PC-3 (cell line): ENCODE data around the gene NLRP1. TPM values are rescaled to one million over a fixed set of nuclear protein-coding genes. Genes with fewer than 3 reads are reported as not detected.

Source experiments
- ATAC-seq: fragments of 200-7000 bp; cut with Tn5 transposase; 2 replicates; pipeline ENCODE4 v1.9.1; 2020; ENCODE audit warnings: mild to moderate bottlenecking, moderate library complexity
- BruUV-seq: library from RNA; stranded (reverse); fragments of 400-500 nt; replicated peaks from 2 replicates; lab custom pipeline; 2021; lab: Mats Ljungman, UMichigan
- CTCF ChIA-PET: fragments of 300-600 bp; sonication (Branson Sonifier 250); formaldehyde crosslinking; loops from one replicate; lab custom pipeline; 2022; ENCODE audit warnings: antibody characterized with exemption; lab: Charles Lee
- POLR2A ChIA-PET: fragments of 300-600 bp; sonication (Branson Sonifier 250); formaldehyde crosslinking; loops from one replicate; lab custom pipeline; 2022; ENCODE audit warnings: antibody characterized with exemption; ENCODE audit not compliant: unreplicated experiment; lab: Charles Lee
- DNase-seq: peaks from one replicate; pipeline ENCODE4 v3.0.0-alpha.2; 2015
- H2AFZ ChIP-seq: fragments of 300-600 bp; sonication (generic); 2 replicates; pipeline ENCODE4 v1.6.0; 2016; ENCODE audit warnings: antibody characterized with exemption, low read length
- H3F3A ChIP-seq: fragments of 300-600 bp; sonication (generic); one replicate; pipeline ENCODE4 v1.6.0; 2017; ENCODE audit warnings: antibody characterized with exemption, low read length, control low read depth, mild to moderate bottlenecking; ENCODE audit not compliant: unreplicated experiment
- H3K27ac ChIP-seq: fragments of 300-600 bp; sonication (generic); 2 replicates; pipeline ENCODE4 v1.5.1; 2016; ENCODE audit warnings: mild to moderate bottlenecking, low read length
- H3K27me3 ChIP-seq: fragments of 300-600 bp; sonication (generic); 2 replicates; pipeline ENCODE4 v1.6.1; 2016; ENCODE audit warnings: low read length, mixed read lengths
- H3K36me3 ChIP-seq: fragments of 300-600 bp; sonication (generic); 2 replicates; pipeline ENCODE4 v1.6.1; 2016; ENCODE audit warnings: low read depth, mixed run types, low read length, mixed read lengths
- H3K4me1 ChIP-seq: fragments of 300-600 bp; sonication (generic); 2 replicates; pipeline ENCODE4 v1.5.1; 2016; ENCODE audit warnings: low read length; ENCODE audit not compliant: insufficient read depth
- H3K4me2 ChIP-seq: fragments of 300-600 bp; sonication (generic); 2 replicates; pipeline ENCODE4 v1.6.0; 2016; ENCODE audit warnings: low read length
- H3K4me3 ChIP-seq: fragments of 300-600 bp; sonication (generic); 2 replicates; pipeline ENCODE4 v1.5.1; 2016; ENCODE audit warnings: mild to moderate bottlenecking, low read length, mixed read lengths
- H3K79me2 ChIP-seq: fragments of 300-600 bp; sonication (generic); 2 replicates; pipeline ENCODE4 v1.6.1; 2017; ENCODE audit warnings: low read length, mixed read lengths
- H3K9ac ChIP-seq: fragments of 300-600 bp; sonication (generic); 2 replicates; pipeline ENCODE4 v1.6.0; 2016; ENCODE audit warnings: mild to moderate bottlenecking, low read length
- H3K9me2 ChIP-seq: fragments of 300-600 bp; sonication (generic); replicated peaks from 2 replicates; pipeline ENCODE4 v1.6.1; 2016; ENCODE audit warnings: mixed run types, low read length, mixed read lengths
- H3K9me3 ChIP-seq: fragments of 300-600 bp; sonication (generic); 2 replicates; pipeline ENCODE4 v1.6.1; 2016; ENCODE audit warnings: low read length, mixed read lengths
- H4K20me1 ChIP-seq: fragments of 300-600 bp; sonication (generic); 2 replicates; pipeline ENCODE4 v1.6.1; 2016; ENCODE audit warnings: low read length, mixed read lengths
- CTCF ChIP-seq: fragments of 300-600 bp; sonication (generic); conservative IDR thresholded peaks from 2 replicates; pipeline ENCODE4 v1.5.1; 2017; ENCODE audit warnings: antibody characterized with exemption, low read depth, mild to moderate bottlenecking, low read length
- EZH2 ChIP-seq: fragments of 300-600 bp; sonication (generic); IDR thresholded peaks from one replicate; pipeline ENCODE4 v1.6.1; 2017; ENCODE audit warnings: antibody characterized with exemption, mild to moderate bottlenecking, low read length; ENCODE audit not compliant: unreplicated experiment
- EZH2phosphoT487 ChIP-seq: fragments of 300-600 bp; sonication (generic); IDR thresholded peaks from 2 replicates; pipeline ENCODE4 v1.6.1; 2018; ENCODE audit warnings: mild to moderate bottlenecking, antibody characterized with exemption, low read length, borderline replicate concordance
- intact Hi-C: fragments of 100-400 bp; cut with micrococcal nuclease; formaldehyde crosslinking; loops from 2 replicates; pipeline ENCODE4 v1.9.0; 2023
- total RNA-seq: library from RNA; depleted of rRNA; stranded (reverse); fragments of >200 nt; gene quantifications from 2 replicates; pipeline ENCODE4 v1.2.3, GENCODE V29; 2014

Gene NLRP1
- total RNA-seq, 1 experiment from 2014 or later: 1.8 TPM

GRCh38 chr17:5502552-5502951 is 81.8 kb downstream of the NLRP1 start:
- Histone ChIP-seq H3K9me3 (no peaks in the 10 kb centered on the region), H3K4me3 (no peak overlapping the region), H3K27me3 (peaks cover 7% of the 10 kb centered on the region), H3F3A (no peaks in the 10 kb centered on the region), H4K20me1 (no peaks in the 10 kb centered on the region), H3K9ac (no peak overlapping the region), H3K4me2 (no peak overlapping the region), H2AFZ (no peak overlapping the region), H3K79me2 (no peaks in the 10 kb centered on the region), H3K36me3 (no peaks in the 10 kb centered on the region), H3K27ac (no peak overlapping the region), H3K4me1 (no peaks in the 10 kb centered on the region; the same call in 1 of the 2 replicates), H3K9me2 (no peaks in the 10 kb centered on the region)
- TF ChIP-seq CTCF (no peak), EZH2 (no peak), EZH2phosphoT487 (no peak)
- intact Hi-C loops: no loop called here
- ChIA-PET POLR2A (no interaction called here), CTCF (no interaction called here)
- no TSS peak for BruUV-seq
- DNase-seq (no peak), ATAC-seq (no peak)

- intact Hi-C loops: no loop called here
- no peak for ATAC-seq
Observed at GRCh38 chr17:5501685-5502084, 82.6 kb downstream of the NLRP1 start.

More at GRCh38 chr17:5501685-5502084, 82.6 kb downstream of the NLRP1 start:
- Histone ChIP-seq H3K36me3 (no peaks in the 10 kb centered on the region), H4K20me1 (no peaks in the 10 kb centered on the region), H3K4me1 (no peaks in the 10 kb centered on the region; the same call in 1 of the 2 replicates), H3K9ac (no peak overlapping the region), H3K79me2 (no peaks in the 10 kb centered on the region), H3K27ac (no peak overlapping the region), H3K4me2 (no peak overlapping the region), H3K9me2 (no peaks in the 10 kb centered on the region), H3K9me3 (no peaks in the 10 kb centered on the region), H2AFZ (no peak overlapping the region), H3K4me3 (no peak overlapping the region), H3K27me3 (peaks cover 7% of the 10 kb centered on the region), H3F3A (no peaks in the 10 kb centered on the region)
- BruUV-seq: no TSS peak
- TF ChIP-seq EZH2phosphoT487: no peak
- no peak for TF ChIP-seq CTCF
- no peak for TF ChIP-seq EZH2
- no peak for DNase-seq
- POLR2A ChIA-PET: no interaction called here
- CTCF ChIA-PET: no interaction called here
